ENCODE measurements around the gene CRCP. TPM values are rescaled to one million over a fixed set of nuclear protein-coding genes. Genes with fewer than 3 reads are reported as not detected.

The CRCP gene
- total and polyA plus RNA-seq, 2 of the 13 experiments (the other 11 are each of a cell fraction or from before 2014, with no cell fraction given) = 22.7 to 31.0 TPM

DNA sequence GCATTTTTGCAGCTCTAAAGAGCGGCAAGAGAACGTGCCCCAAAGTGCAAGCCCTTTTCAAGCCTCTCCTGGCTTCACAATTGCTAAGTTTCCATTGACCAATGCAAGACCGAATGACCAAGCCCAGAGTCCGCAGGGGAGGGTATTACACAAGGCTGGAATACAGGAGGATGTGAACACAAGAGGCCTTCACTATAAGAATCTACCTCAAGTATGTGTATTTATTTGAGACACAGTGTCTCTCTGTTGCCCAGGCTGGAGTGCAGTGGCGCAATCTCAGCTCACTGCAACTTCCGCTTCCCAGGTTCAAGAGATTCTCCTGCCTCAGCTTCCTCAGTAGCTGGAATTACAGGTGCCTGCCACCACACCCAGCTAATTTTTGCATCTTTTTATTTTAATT lies 68.3 kb downstream of the CRCP start (continued):
- TF ChIP-seq CEBPB (IDR thresholded peaks at IDR 0.05; ENCODE audit: borderline replicate concordance, low read depth, low read length) (peak; percentile 49; the same call in 1 of the 2 replicates), SP2 (CRISPR knock-in tag; IDR thresholded peaks at IDR 0.05) (no peak), ZNF460 (CRISPR knock-in tag; IDR thresholded peaks at IDR 0.05; ENCODE audit: borderline replicate concordance) (no peak), ZNF256 (CRISPR knock-in tag; conservative IDR thresholded peaks at IDR 0.05) (no peak), HOXA3 (CRISPR knock-in tag; IDR thresholded peaks at IDR 0.05) (0 out of 2 replicates have a peak, but pooled peaks have one; percentile 40), ZSCAN12 (CRISPR knock-in tag; IDR thresholded peaks at IDR 0.05) (no peak), ZBTB21 (CRISPR knock-in tag; IDR thresholded peaks at IDR 0.05) (no peak), ZFP36L2 (CRISPR knock-in tag; IDR thresholded peaks at IDR 0.05) (no peak), GATAD2A (CRISPR knock-in tag; IDR thresholded peaks at IDR 0.05) (peak; percentile 54), SMAD9 (CRISPR knock-in tag; IDR thresholded peaks at IDR 0.05) (no peak), HNF4A (CRISPR knock-in tag; IDR thresholded peaks at IDR 0.05) (peak; percentile 55), ZNF569 (CRISPR knock-in tag; IDR thresholded peaks at IDR 0.05; ENCODE audit: borderline replicate concordance) (no peak), CEBPG (CRISPR knock-in tag; IDR thresholded peaks at IDR 0.05) (peak; percentile 74), XRCC5 (optimal IDR thresholded peaks at IDR 0.05; ENCODE audit: low read length) (no peak), ZNF614 (CRISPR knock-in tag; IDR thresholded peaks at IDR 0.05; ENCODE audit: borderline replicate concordance) (no peak), SPEN (CRISPR knock-in tag; IDR thresholded peaks at IDR 0.05; ENCODE audit: low read depth) (no peak), SIX1 (CRISPR knock-in tag; IDR thresholded peaks at IDR 0.05; ENCODE audit: borderline replicate concordance) (no peak)
- TF ChIP-seq, protein P1, sequence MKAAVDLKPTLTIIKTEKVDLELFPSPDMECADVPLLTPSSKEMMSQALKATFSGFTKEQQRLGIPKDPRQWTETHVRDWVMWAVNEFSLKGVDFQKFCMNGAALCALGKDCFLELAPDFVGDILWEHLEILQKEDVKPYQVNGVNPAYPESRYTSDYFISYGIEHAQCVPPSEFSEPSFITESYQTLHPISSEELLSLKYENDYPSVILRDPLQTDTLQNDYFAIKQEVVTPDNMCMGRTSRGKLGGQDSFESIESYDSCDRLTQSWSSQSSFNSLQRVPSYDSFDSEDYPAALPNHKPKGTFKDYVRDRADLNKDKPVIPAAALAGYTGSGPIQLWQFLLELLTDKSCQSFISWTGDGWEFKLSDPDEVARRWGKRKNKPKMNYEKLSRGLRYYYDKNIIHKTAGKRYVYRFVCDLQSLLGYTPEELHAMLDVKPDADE (CRISPR knock-in tag; IDR thresholded peaks at IDR 0.05) = no peak
- TF ChIP-seq, protein P2, sequence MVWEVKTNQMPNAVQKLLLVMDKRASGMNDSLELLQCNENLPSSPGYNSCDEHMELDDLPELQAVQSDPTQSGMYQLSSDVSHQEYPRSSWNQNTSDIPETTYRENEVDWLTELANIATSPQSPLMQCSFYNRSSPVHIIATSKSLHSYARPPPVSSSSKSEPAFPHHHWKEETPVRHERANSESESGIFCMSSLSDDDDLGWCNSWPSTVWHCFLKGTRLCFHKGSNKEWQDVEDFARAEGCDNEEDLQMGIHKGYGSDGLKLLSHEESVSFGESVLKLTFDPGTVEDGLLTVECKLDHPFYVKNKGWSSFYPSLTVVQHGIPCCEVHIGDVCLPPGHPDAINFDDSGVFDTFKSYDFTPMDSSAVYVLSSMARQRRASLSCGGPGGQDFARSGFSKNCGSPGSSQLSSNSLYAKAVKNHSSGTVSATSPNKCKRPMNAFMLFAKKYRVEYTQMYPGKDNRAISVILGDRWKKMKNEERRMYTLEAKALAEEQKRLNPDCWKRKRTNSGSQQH (CRISPR knock-in tag; IDR thresholded peaks at IDR 0.05; ENCODE audit: low read depth) = no peak
- TF ChIP-seq, protein P3, sequence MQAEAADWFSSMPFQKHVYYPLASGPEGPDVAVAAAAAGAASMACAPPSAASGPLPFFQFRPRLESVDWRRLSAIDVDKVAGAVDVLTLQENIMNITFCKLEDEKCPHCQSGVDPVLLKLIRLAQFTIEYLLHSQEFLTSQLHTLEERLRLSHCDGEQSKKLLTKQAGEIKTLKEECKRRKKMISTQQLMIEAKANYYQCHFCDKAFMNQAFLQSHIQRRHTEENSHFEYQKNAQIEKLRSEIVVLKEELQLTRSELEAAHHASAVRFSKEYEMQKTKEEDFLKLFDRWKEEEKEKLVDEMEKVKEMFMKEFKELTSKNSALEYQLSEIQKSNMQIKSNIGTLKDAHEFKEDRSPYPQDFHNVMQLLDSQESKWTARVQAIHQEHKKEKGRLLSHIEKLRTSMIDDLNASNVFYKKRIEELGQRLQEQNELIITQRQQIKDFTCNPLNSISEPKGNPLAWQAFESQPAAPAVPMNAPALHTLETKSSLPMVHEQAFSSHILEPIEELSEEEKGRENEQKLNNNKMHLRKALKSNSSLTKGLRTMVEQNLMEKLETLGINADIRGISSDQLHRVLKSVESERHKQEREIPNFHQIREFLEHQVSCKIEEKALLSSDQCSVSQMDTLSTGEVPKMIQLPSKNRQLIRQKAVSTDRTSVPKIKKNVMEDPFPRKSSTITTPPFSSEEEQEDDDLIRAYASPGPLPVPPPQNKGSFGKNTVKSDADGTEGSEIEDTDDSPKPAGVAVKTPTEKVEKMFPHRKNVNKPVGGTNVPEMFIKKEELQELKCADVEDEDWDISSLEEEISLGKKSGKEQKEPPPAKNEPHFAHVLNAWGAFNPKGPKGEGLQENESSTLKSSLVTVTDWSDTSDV (CRISPR knock-in tag; IDR thresholded peaks at IDR 0.05) = no peak
- TF ChIP-seq, protein P4, sequence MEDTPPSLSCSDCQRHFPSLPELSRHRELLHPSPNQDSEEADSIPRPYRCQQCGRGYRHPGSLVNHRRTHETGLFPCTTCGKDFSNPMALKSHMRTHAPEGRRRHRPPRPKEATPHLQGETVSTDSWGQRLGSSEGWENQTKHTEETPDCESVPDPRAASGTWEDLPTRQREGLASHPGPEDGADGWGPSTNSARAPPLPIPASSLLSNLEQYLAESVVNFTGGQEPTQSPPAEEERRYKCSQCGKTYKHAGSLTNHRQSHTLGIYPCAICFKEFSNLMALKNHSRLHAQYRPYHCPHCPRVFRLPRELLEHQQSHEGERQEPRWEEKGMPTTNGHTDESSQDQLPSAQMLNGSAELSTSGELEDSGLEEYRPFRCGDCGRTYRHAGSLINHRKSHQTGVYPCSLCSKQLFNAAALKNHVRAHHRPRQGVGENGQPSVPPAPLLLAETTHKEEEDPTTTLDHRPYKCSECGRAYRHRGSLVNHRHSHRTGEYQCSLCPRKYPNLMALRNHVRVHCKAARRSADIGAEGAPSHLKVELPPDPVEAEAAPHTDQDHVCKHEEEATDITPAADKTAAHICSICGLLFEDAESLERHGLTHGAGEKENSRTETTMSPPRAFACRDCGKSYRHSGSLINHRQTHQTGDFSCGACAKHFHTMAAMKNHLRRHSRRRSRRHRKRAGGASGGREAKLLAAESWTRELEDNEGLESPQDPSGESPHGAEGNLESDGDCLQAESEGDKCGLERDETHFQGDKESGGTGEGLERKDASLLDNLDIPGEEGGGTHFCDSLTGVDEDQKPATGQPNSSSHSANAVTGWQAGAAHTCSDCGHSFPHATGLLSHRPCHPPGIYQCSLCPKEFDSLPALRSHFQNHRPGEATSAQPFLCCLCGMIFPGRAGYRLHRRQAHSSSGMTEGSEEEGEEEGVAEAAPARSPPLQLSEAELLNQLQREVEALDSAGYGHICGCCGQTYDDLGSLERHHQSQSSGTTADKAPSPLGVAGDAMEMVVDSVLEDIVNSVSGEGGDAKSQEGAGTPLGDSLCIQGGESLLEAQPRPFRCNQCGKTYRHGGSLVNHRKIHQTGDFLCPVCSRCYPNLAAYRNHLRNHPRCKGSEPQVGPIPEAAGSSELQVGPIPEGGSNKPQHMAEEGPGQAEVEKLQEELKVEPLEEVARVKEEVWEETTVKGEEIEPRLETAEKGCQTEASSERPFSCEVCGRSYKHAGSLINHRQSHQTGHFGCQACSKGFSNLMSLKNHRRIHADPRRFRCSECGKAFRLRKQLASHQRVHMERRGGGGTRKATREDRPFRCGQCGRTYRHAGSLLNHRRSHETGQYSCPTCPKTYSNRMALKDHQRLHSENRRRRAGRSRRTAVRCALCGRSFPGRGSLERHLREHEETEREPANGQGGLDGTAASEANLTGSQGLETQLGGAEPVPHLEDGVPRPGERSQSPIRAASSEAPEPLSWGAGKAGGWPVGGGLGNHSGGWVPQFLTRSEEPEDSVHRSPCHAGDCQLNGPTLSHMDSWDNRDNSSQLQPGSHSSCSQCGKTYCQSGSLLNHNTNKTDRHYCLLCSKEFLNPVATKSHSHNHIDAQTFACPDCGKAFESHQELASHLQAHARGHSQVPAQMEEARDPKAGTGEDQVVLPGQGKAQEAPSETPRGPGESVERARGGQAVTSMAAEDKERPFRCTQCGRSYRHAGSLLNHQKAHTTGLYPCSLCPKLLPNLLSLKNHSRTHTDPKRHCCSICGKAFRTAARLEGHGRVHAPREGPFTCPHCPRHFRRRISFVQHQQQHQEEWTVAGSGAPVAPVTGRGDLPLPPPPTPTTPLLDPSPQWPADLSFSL (CRISPR knock-in tag; IDR thresholded peaks at IDR 0.05) = no peak

Data from HepG2 (cell line).